SU-DHL-6 (cell line): Measurements from ENCODE around the gene SLC23A1.

ENCODE experiments used
- EZH2phosphoT487 ChIP-seq: fragments of 200-600 bp; sonication (generic), shearing (Covaris generic); conservative IDR thresholded peaks from 2 replicates; pipeline ENCODE4 v1.6.1; 2018; ENCODE audit warnings: mild to moderate bottlenecking, antibody characterized with exemption, low read length, moderate library complexity, mixed read lengths
- TF ChIP-seq, protein P1 (sequence below): fragments of 200-600 bp; sonication (generic); IDR thresholded peaks from one replicate; pipeline ENCODE4 v1.5.1; 2017; ENCODE audit warnings: antibody characterized with exemption, mild to moderate bottlenecking, low read length, moderate library complexity; ENCODE audit not compliant: insufficient read depth, poor library complexity, severe bottlenecking

- TF ChIP-seq, protein P1, sequence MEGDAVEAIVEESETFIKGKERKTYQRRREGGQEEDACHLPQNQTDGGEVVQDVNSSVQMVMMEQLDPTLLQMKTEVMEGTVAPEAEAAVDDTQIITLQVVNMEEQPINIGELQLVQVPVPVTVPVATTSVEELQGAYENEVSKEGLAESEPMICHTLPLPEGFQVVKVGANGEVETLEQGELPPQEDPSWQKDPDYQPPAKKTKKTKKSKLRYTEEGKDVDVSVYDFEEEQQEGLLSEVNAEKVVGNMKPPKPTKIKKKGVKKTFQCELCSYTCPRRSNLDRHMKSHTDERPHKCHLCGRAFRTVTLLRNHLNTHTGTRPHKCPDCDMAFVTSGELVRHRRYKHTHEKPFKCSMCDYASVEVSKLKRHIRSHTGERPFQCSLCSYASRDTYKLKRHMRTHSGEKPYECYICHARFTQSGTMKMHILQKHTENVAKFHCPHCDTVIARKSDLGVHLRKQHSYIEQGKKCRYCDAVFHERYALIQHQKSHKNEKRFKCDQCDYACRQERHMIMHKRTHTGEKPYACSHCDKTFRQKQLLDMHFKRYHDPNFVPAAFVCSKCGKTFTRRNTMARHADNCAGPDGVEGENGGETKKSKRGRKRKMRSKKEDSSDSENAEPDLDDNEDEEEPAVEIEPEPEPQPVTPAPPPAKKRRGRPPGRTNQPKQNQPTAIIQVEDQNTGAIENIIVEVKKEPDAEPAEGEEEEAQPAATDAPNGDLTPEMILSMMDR: no peak
- no peak for TF ChIP-seq EZH2phosphoT487
Observed at GRCh38 chr5:139431706-139432105, 48.6 kb upstream of the SLC23A1 start.
